IPS-18c (cell line): Measurements from ENCODE around the gene BARX2.
A peak's percentile ranks its signal among the peaks of the same experiment; 100 is the strongest.

Experiments used
- H3K4me3 ChIP-seq: 2 replicates; pipeline ENCODE4 v1.7.0; 2013; ENCODE audit warnings: low read depth, mild to moderate bottlenecking, low read length, moderate library complexity; ENCODE audit not compliant: insufficient read depth
- H3K9me3 ChIP-seq: one replicate; pipeline ENCODE4 v1.6.1; 2013; ENCODE audit warnings: mild to moderate bottlenecking, low read length, moderate library complexity; ENCODE audit not compliant: control insufficient read depth, insufficient read depth

Gene BARX2

GRCh38 chr11:129368889-129369672, 6.6 kb upstream of the BARX2 start:
- H3K4me3 ChIP-seq = no peak overlapping the region
- H3K9me3 ChIP-seq = peaks cover 2% of the 10 kb centered on the region

GRCh38 chr11:129370715-129371114, 4.9 kb upstream of the BARX2 start:
- peaks cover 2% of the 10 kb centered on the region for H3K9me3 ChIP-seq
- no peak overlapping the region for H3K4me3 ChIP-seq

GRCh38 chr11:129372609-129373488, 2.8 kb upstream of the BARX2 start:
- H3K9me3 ChIP-seq = peaks cover 2% of the 10 kb centered on the region
- H3K4me3 ChIP-seq = peak overlapping the region; percentile 51

DNA sequence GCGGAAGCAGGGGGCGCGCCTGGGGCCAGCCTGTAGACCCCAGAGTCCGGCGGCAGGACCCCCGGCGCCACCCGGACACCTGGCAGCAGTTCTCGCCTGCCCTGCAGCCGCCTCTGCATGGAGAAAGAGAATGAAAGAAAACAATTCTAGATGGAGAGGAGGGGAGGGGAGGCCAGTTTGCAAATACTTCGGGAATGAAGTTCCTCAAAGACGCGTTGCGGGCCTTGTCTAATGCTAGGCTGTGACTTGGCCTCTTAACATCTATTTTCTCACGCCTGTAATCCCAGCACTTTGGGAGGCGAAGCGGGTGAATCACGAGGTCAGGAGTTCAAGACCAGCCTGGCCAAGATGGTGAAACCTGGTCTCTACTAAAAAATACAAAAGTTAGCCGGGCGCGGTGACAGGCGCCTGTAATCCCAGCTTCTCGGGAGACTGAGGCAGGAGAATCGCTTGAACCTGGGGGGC, 2.1 kb upstream of the BARX2 start:
- peak overlapping the region; percentile 51 for H3K4me3 ChIP-seq
- peaks cover 2% of the 10 kb centered on the region for H3K9me3 ChIP-seq

- peak overlapping the region; percentile 46 for H3K4me3 ChIP-seq
- peaks cover 2% of the 10 kb centered on the region for H3K9me3 ChIP-seq
These were observed 1.3 kb upstream of the BARX2 start for GRCh38 chr11:129374081-129374992.

- Histone ChIP-seq H3K4me3 (peak overlapping the region; percentile 38; the same call in 1 of the 2 replicates), H3K9me3 (peaks cover 2% of the 10 kb centered on the region)
These were observed 476 bp upstream of the BARX2 start for GRCh38 chr11:129374993-129375750.

- H3K4me3 ChIP-seq = no peak overlapping the region
- H3K9me3 ChIP-seq = peaks cover 2% of the 10 kb centered on the region
These were observed 1.2 kb downstream of the BARX2 start for GRCh38 chr11:129376658-129377341.

- no peak overlapping the region for H3K4me3 ChIP-seq
- peaks cover 2% of the 10 kb centered on the region for H3K9me3 ChIP-seq
These were observed 2.1 kb downstream of the BARX2 start for GRCh38 chr11:129377739-129378138.

DNA sequence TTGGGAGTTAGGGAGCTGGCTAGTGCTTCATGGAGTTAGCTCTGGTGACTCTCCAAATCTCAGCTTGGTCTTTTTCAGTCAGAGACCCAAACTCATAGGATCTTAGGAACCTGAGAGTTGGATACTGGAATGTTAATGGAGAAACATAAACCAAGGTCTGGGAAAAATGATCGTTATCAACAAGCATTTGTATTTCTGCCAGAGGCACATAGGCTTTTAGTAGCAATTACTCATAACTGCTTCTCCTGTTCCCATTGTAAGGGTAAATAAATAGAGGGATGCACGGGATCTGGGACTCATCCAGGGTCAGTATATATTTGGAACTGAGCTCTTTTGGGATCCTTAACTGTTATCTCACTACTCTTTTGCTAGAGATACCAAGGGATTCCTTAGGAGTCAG, 4.8 kb downstream of the BARX2 start:
- Histone ChIP-seq H3K4me3 (no peak overlapping the region), H3K9me3 (no peaks in the 10 kb centered on the region)

DNA sequence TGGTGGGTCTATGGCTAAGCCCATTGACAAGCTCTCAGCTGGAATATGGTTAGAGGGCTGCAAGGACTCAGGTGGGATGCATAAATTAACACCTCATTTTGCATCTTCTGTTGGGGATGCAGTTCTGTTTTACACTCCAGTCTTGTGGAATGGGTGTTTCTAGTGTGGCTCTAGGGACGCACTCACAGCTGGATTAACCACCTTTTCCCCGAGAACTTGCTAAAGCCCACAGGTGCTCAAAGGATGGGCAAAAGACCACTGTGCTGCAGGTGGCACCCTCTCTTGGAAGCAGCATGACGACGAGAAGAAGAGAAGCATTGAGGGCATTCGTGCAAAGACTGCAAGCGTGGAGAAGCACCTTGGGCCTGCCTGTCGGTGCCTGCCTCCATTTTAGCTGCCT, 6.9 kb downstream of the BARX2 start:
- no peaks in the 10 kb centered on the region for H3K9me3 ChIP-seq

GRCh38 chr11:129383060-129383459, 7.4 kb downstream of the BARX2 start:
- Histone ChIP-seq H3K4me3 (no peak overlapping the region), H3K9me3 (no peaks in the 10 kb centered on the region)

More for the DNA sequence above, 6.9 kb downstream of the BARX2 start:
- H3K4me3 ChIP-seq = no peak overlapping the region

DNA sequence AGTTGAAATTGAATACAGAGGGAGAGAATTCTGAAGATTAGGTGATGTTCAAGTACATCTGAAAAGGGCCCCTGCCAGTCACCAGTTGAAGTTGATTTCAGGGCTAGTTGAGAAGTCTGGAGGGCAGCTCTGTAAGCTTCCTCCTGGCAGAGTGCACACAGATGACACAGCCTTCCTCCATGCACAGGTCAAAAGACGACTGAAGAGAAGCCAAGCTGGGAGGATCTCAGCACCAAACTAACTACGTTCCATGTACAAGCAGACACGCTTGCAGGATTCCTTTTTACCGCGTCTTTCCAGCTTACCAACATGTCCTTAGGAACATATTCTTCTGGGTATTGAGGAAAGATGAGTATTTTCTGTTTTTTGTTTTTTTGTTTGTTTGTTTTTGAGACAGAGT, 7.9 kb downstream of the BARX2 start:
- no peak overlapping the region for H3K4me3 ChIP-seq
- no peaks in the 10 kb centered on the region for H3K9me3 ChIP-seq

- no peaks in the 10 kb centered on the region for H3K9me3 ChIP-seq
- no peak overlapping the region for H3K4me3 ChIP-seq
These were observed 8.8 kb downstream of the BARX2 start for GRCh38 chr11:129384415-129384814.

DNA sequence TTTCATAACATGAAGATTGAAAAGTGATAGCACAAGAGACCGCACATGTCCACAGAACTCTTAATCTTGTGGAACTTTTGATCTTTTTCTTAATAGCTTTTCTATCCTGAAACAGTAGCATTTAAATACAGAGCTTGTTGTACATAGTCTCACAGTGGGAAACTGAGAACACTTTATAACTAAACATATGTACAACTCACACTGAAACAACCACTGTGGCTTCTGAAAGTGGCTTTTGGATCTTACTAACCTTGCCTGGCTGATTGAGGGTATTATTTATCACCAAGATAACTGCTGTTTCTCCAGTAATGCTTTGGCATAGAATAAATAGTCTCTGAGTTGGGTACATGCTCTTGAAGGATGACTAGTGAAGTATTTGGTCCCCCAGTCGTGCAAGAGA, 10.2 kb downstream of the BARX2 start:
- no peaks in the 10 kb centered on the region for H3K9me3 ChIP-seq
- no peak overlapping the region for H3K4me3 ChIP-seq

- H3K4me3 ChIP-seq = no peak overlapping the region
- H3K9me3 ChIP-seq = no peaks in the 10 kb centered on the region
These were observed 11.2 kb downstream of the BARX2 start for GRCh38 chr11:129386795-129387397.

GRCh38 chr11:129387434-129387833, 11.8 kb downstream of the BARX2 start:
- Histone ChIP-seq H3K9me3 (no peaks in the 10 kb centered on the region), H3K4me3 (no peak overlapping the region)
